ENCODE data around the gene ANKHD1. TPM values are rescaled to one million over a fixed set of nuclear protein-coding genes. Genes with fewer than 3 reads are reported as not detected.

Gene ANKHD1
- total RNA-seq, 1 donor from 2014 or later = 77.1 TPM

DNA sequence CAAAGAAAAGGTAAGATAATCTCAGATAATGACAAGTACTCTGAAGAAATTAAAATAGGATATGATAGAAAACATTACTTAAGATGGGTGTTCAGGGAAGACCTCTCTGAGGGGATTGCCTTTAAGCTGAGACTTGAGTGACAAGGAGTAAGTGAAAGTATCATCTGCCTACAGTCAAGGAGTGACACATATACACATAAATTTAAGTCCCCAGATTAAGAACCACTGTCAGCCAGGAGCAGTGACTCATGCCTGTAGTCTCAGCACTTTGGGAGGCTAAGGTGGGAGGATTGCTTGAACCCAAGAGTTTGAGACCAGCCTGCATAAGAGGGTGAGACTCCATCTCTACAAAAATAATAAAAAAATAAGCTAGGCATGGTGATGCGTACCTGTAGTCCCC, 19.7 kb upstream of the ANKHD1 start:
- FAIRE-seq = no peak
- Histone ChIP-seq H3K36me3 (ENCODE audit: control insufficient read depth, insufficient read depth, low read length) (no peaks in the 10 kb centered on the region), H3K4me3 (ENCODE audit: low read depth, low read length) (no peak overlapping the region), H3K27me3 (ENCODE audit: control insufficient read depth, insufficient read depth, low read length) (no peaks in the 10 kb centered on the region)
- no peak for DNase-seq (ENCODE audit: low read depth)
- TF ChIP-seq, protein P1, sequence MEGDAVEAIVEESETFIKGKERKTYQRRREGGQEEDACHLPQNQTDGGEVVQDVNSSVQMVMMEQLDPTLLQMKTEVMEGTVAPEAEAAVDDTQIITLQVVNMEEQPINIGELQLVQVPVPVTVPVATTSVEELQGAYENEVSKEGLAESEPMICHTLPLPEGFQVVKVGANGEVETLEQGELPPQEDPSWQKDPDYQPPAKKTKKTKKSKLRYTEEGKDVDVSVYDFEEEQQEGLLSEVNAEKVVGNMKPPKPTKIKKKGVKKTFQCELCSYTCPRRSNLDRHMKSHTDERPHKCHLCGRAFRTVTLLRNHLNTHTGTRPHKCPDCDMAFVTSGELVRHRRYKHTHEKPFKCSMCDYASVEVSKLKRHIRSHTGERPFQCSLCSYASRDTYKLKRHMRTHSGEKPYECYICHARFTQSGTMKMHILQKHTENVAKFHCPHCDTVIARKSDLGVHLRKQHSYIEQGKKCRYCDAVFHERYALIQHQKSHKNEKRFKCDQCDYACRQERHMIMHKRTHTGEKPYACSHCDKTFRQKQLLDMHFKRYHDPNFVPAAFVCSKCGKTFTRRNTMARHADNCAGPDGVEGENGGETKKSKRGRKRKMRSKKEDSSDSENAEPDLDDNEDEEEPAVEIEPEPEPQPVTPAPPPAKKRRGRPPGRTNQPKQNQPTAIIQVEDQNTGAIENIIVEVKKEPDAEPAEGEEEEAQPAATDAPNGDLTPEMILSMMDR (IDR thresholded peaks at IDR 0.05; ENCODE audit: insufficient read depth, low read length, severe bottlenecking) = no peak

GRCh38 chr5:140382866-140383265, 18.8 kb upstream of the ANKHD1 start:
- Histone ChIP-seq H3K27me3 (ENCODE audit: control insufficient read depth, insufficient read depth, low read length) (no peaks in the 10 kb centered on the region), H3K4me3 (ENCODE audit: low read depth, low read length) (no peak overlapping the region), H3K36me3 (ENCODE audit: control insufficient read depth, insufficient read depth, low read length) (no peaks in the 10 kb centered on the region)
- no peak for FAIRE-seq
- TF ChIP-seq, protein P1 (IDR thresholded peaks at IDR 0.05; ENCODE audit: insufficient read depth, low read length, severe bottlenecking) = no peak
- DNase-seq (ENCODE audit: low read depth) = no peak

- Histone ChIP-seq H3K27me3 (ENCODE audit: control insufficient read depth, insufficient read depth, low read length) (no peaks in the 10 kb centered on the region), H3K4me3 (ENCODE audit: low read depth, low read length) (no peak overlapping the region), H3K36me3 (ENCODE audit: control insufficient read depth, insufficient read depth, low read length) (no peaks in the 10 kb centered on the region)
- TF ChIP-seq, protein P1 (IDR thresholded peaks at IDR 0.05; ENCODE audit: insufficient read depth, low read length, severe bottlenecking) = no peak
- no peak for DNase-seq (ENCODE audit: low read depth)
- FAIRE-seq = no peak
Observed at GRCh38 chr5:140383300-140383699, 18.3 kb upstream of the ANKHD1 start.

DNA sequence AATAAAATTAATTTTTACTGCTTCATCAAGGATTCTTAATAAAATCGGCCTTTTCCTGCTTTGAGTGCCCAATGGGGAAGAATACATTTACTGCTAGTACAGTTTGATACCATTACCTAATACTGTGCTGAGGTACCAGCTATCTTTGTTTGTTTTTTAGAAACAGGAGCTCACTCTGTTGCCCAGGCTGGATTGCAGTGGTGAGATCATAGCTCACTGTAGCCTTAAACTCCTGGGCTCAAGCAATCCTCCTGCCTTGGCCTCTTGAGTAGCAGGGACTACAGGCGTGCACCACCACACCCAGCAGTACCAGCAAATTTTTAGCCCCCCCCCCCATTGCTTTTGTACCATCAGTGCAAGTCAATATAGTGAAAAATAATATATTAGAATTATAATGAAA, 13.6 kb upstream of the ANKHD1 start:
- Histone ChIP-seq H3K27me3 (ENCODE audit: control insufficient read depth, insufficient read depth, low read length) (no peaks in the 10 kb centered on the region), H3K36me3 (ENCODE audit: control insufficient read depth, insufficient read depth, low read length) (no peaks in the 10 kb centered on the region), H3K4me3 (ENCODE audit: low read depth, low read length) (no peak overlapping the region)
- TF ChIP-seq, protein P1 (IDR thresholded peaks at IDR 0.05; ENCODE audit: insufficient read depth, low read length, severe bottlenecking) = no peak
- FAIRE-seq (no peak), DNase-seq (ENCODE audit: low read depth) (no peak)

- DNase-seq (ENCODE audit: low read depth) (no peak), FAIRE-seq (no peak)
- Histone ChIP-seq H3K4me3 (ENCODE audit: low read depth, low read length) (no peak overlapping the region), H3K36me3 (ENCODE audit: control insufficient read depth, insufficient read depth, low read length) (no peaks in the 10 kb centered on the region), H3K27me3 (ENCODE audit: control insufficient read depth, insufficient read depth, low read length) (no peaks in the 10 kb centered on the region)
- TF ChIP-seq, protein P1 (IDR thresholded peaks at IDR 0.05; ENCODE audit: insufficient read depth, low read length, severe bottlenecking) = no peak
Observed at GRCh38 chr5:140391312-140391711, 10.3 kb upstream of the ANKHD1 start.

GRCh38 chr5:140391732-140392131, 9.9 kb upstream of the ANKHD1 start:
- DNase-seq (ENCODE audit: low read depth) (no peak), FAIRE-seq (no peak)
- TF ChIP-seq, protein P1 (IDR thresholded peaks at IDR 0.05; ENCODE audit: insufficient read depth, low read length, severe bottlenecking) = no peak
- no peaks in the 10 kb centered on the region for H3K27me3 ChIP-seq (ENCODE audit: control insufficient read depth, insufficient read depth, low read length)
- H3K4me3 ChIP-seq (ENCODE audit: low read depth, low read length) = no peak overlapping the region
- H3K36me3 ChIP-seq (ENCODE audit: control insufficient read depth, insufficient read depth, low read length) = no peaks in the 10 kb centered on the region
